IPS DF 6.9 (cell line): Measurements from ENCODE around the gene SMLR1.
"Not testable (repeated sequence)": the region's sequence is repeated elsewhere in the genome, so short reads cannot be mapped to it uniquely, and the experiment has no call there.

ENCODE experiments used
- DNase-seq: peaks from one replicate; pipeline ENCODE4 v3.0.0-alpha.2; 2013; ENCODE audit warnings: low read depth, low spot score
- H3K27ac ChIP-seq: one replicate; pipeline ENCODE4 v1.5.1; 2013; ENCODE audit warnings: low read length, control low read depth
- H3K27me3 ChIP-seq: 2 replicates; pipeline ENCODE4 v1.6.1; 2013; ENCODE audit warnings: mild to moderate bottlenecking, low read length; ENCODE audit not compliant: control insufficient read depth, insufficient read depth
- H3K36me3 ChIP-seq: 2 replicates; pipeline ENCODE4 v1.6.1; 2013; ENCODE audit warnings: low read length; ENCODE audit not compliant: control insufficient read depth, insufficient read depth
- H3K4me1 ChIP-seq: 2 replicates; pipeline ENCODE4 v1.6.1; 2013; ENCODE audit warnings: low read length; ENCODE audit not compliant: control insufficient read depth, insufficient read depth
- H3K4me3 ChIP-seq: 2 replicates; pipeline ENCODE4 v1.5.1; 2013; ENCODE audit warnings: mild to moderate bottlenecking, low read length
- H3K9me3 ChIP-seq: 2 replicates; pipeline ENCODE4 v1.6.1; 2013; ENCODE audit warnings: low read length, inconsistent platforms; ENCODE audit not compliant: control insufficient read depth, insufficient read depth
- WGBS: extraction: QIAGEN DNeasy Blood & Tissue Kit; methylation state at CpG from one replicate; pipeline ENCODE4 v1.1.7; 2013; ENCODE audit warnings: mixed read lengths, missing lambda C conversion rate; ENCODE audit not compliant: insufficient read length, insufficient coverage; 5-methylcytosine and 5-hydroxymethylcytosine counted together

Gene SMLR1

GRCh38 chr6:130794738-130795137 is 32.5 kb upstream of the SMLR1 start:
- Histone ChIP-seq H3K4me3 (no peak overlapping the region), H3K9me3 (no peaks in the 10 kb centered on the region), H3K27me3 (no peaks in the 10 kb centered on the region), H3K27ac (no peak overlapping the region), H3K36me3 (no peaks in the 10 kb centered on the region), H3K4me1 (0 out of 2 replicates have a peak, but pooled peaks cover 1% of the 10 kb centered on the region)
- no CpG with 5 or more reads among the region's 3 CpGs for WGBS
- no peak for DNase-seq

- no peaks in the 10 kb centered on the region for H3K27me3 ChIP-seq
- DNase-seq = no peak
- no peaks in the 10 kb centered on the region for H3K36me3 ChIP-seq
- no peak overlapping the region for H3K27ac ChIP-seq
- no peak overlapping the region for H3K4me3 ChIP-seq
- H3K4me1 ChIP-seq = 0 out of 2 replicates have a peak, but pooled peaks cover 1% of the 10 kb centered on the region
- H3K9me3 ChIP-seq = no peaks in the 10 kb centered on the region
Observed at GRCh38 chr6:130796313-130796905, 30.8 kb upstream of the SMLR1 start.

- no CpG with 5 or more reads among the region's 2 CpGs for WGBS
- DNase-seq = no peak
- Histone ChIP-seq H3K4me3 (no peak overlapping the region), H3K9me3 (no peaks in the 10 kb centered on the region), H3K36me3 (no peaks in the 10 kb centered on the region), H3K4me1 (0 out of 2 replicates have a peak, but pooled peaks cover 1% of the 10 kb centered on the region), H3K27ac (no peak overlapping the region), H3K27me3 (no peaks in the 10 kb centered on the region)
Observed at GRCh38 chr6:130797061-130797460, 30.1 kb upstream of the SMLR1 start.

GRCh38 chr6:130801368-130801767 is 25.8 kb upstream of the SMLR1 start:
- H3K36me3 ChIP-seq, H3K27ac ChIP-seq, H3K4me1 ChIP-seq, H3K9me3 ChIP-seq, H3K4me3 ChIP-seq, DNase-seq, H3K27me3 ChIP-seq: not testable (repeated sequence)
- no CpG with 5 or more reads among the region's 37 CpGs for WGBS

- Histone ChIP-seq H3K4me3 (no peak overlapping the region), H3K27me3 (no peaks in the 10 kb centered on the region), H3K27ac (no peak overlapping the region), H3K4me1 (no peaks in the 10 kb centered on the region), H3K9me3 (no peaks in the 10 kb centered on the region), H3K36me3 (no peaks in the 10 kb centered on the region)
- DNase-seq = no peak
- no CpG with 5 or more reads among the region's 9 CpGs for WGBS
Observed at GRCh38 chr6:130810307-130811030, 16.7 kb upstream of the SMLR1 start.

- Histone ChIP-seq H3K27me3 (no peaks in the 10 kb centered on the region), H3K4me1 (no peaks in the 10 kb centered on the region), H3K36me3 (no peaks in the 10 kb centered on the region), H3K4me3 (no peak overlapping the region), H3K27ac (no peak overlapping the region), H3K9me3 (no peaks in the 10 kb centered on the region)
- WGBS = no CpG with 5 or more reads among the region's 5 CpGs
- no peak for DNase-seq
Observed at GRCh38 chr6:130811932-130812331, 15.3 kb upstream of the SMLR1 start.

GRCh38 chr6:130814506-130814905 is 12.7 kb upstream of the SMLR1 start:
- no peaks in the 10 kb centered on the region for H3K36me3 ChIP-seq
- no peaks in the 10 kb centered on the region for H3K4me1 ChIP-seq
- no CpG with 5 or more reads among the region's 3 CpGs for WGBS
- DNase-seq = no peak
- H3K27me3 ChIP-seq = no peaks in the 10 kb centered on the region
- no peak overlapping the region for H3K4me3 ChIP-seq
- H3K27ac ChIP-seq = no peak overlapping the region
- no peaks in the 10 kb centered on the region for H3K9me3 ChIP-seq

- H3K4me1 ChIP-seq = no peaks in the 10 kb centered on the region
- no peaks in the 10 kb centered on the region for H3K9me3 ChIP-seq
- H3K27ac ChIP-seq = no peak overlapping the region
- H3K4me3 ChIP-seq = no peak overlapping the region
- H3K36me3 ChIP-seq = no peaks in the 10 kb centered on the region
- no CpG with 5 or more reads among the region's 5 CpGs for whole genome bisulfite sequencing
- no peaks in the 10 kb centered on the region for H3K27me3 ChIP-seq
- no peak for DNase-seq
Observed at GRCh38 chr6:130815200-130816071, 11.8 kb upstream of the SMLR1 start.

- WGBS = no CpG with 5 or more reads among the region's 1 CpG
- H3K27me3 ChIP-seq = no peaks in the 10 kb centered on the region
- no peaks in the 10 kb centered on the region for H3K9me3 ChIP-seq
- no peak for DNase-seq
- H3K4me3 ChIP-seq = no peak overlapping the region
- no peaks in the 10 kb centered on the region for H3K36me3 ChIP-seq
- H3K4me1 ChIP-seq = peaks cover 1% of the 10 kb centered on the region; the same call in 1 of the 2 replicates
- H3K27ac ChIP-seq = no peak overlapping the region
Observed at GRCh38 chr6:130822736-130823135, 4.5 kb upstream of the SMLR1 start.

GRCh38 chr6:130824978-130825694 is 2.1 kb upstream of the SMLR1 start:
- WGBS = no CpG with 5 or more reads among the region's 5 CpGs
- H3K4me1 ChIP-seq = peaks cover 1% of the 10 kb centered on the region; the same call in 1 of the 2 replicates
- H3K27me3 ChIP-seq = no peaks in the 10 kb centered on the region

More at GRCh38 chr6:130824978-130825694, 2.1 kb upstream of the SMLR1 start:
- no peak for DNase-seq
- no peak overlapping the region for H3K27ac ChIP-seq
- no peak overlapping the region for H3K4me3 ChIP-seq
- H3K36me3 ChIP-seq = no peaks in the 10 kb centered on the region
- no peaks in the 10 kb centered on the region for H3K9me3 ChIP-seq
